ENCODE data around the gene ZKSCAN1. TPM values are rescaled to one million over a fixed set of nuclear protein-coding genes. Genes with fewer than 3 reads are reported as not detected.

The ZKSCAN1 gene
- total RNA-seq, 1 experiment from 2014 or later = 22.5 TPM

- no peak for DNase-seq (ENCODE audit: low spot score)
Measured at GRCh38 chr7:100035876-100036275, 20.5 kb downstream of the ZKSCAN1 start.

- DNase-seq (ENCODE audit: low spot score) = no peak
Measured at GRCh38 chr7:100038326-100038725, 22.9 kb downstream of the ZKSCAN1 start.

GRCh38 chr7:100040575-100040974, 25.2 kb downstream of the ZKSCAN1 start:
- no peak for DNase-seq (ENCODE audit: low spot score)

- DNase-seq (ENCODE audit: low spot score) = peak; percentile 69
Measured at GRCh38 chr7:100044718-100045117, 29.3 kb downstream of the ZKSCAN1 start.

GRCh38 chr7:100048680-100049079, 33.3 kb downstream of the ZKSCAN1 start:
- DNase-seq (ENCODE audit: low spot score) = peak; percentile 19

- DNase-seq (ENCODE audit: low spot score) = peak; percentile 87
Measured at GRCh38 chr7:100049441-100050291, 34.3 kb downstream of the ZKSCAN1 start, which contains the start of gene ZSCAN21. Gene ZSCAN21 (plus strand): TSS chr7:100049774. CDS start chr7:100057007, 7,233 bp downstream.

GRCh38 chr7:100051611-100052010, 36.2 kb downstream of the ZKSCAN1 start:
- DNase-seq (ENCODE audit: low spot score) = no peak

- peak; percentile 93 for DNase-seq (ENCODE audit: low spot score)
Measured at GRCh38 chr7:100053215-100053614, 37.8 kb downstream of the ZKSCAN1 start.

- no peak for DNase-seq (ENCODE audit: low spot score)
Measured at GRCh38 chr7:100057006-100057405, 41.6 kb downstream of the ZKSCAN1 start.

- DNase-seq (ENCODE audit: low spot score) = no peak
Measured at GRCh38 chr7:100059251-100059739, 43.9 kb downstream of the ZKSCAN1 start.

GRCh38 chr7:100061518-100062193, 46.3 kb downstream of the ZKSCAN1 start:
- DNase-seq (ENCODE audit: low spot score) = no peak

- no peak for DNase-seq (ENCODE audit: low spot score)
Measured at GRCh38 chr7:100063376-100063775, 48.0 kb downstream of the ZKSCAN1 start.

GRCh38 chr7:100064162-100064561, 48.8 kb downstream of the ZKSCAN1 start:
- DNase-seq (ENCODE audit: low spot score) = no peak

- DNase-seq (ENCODE audit: low spot score) = no peak
Measured at GRCh38 chr7:100065452-100066186, 50.2 kb downstream of the ZKSCAN1 start.

- no peak for DNase-seq (ENCODE audit: low spot score)
Measured at GRCh38 chr7:100066953-100067352, 51.6 kb downstream of the ZKSCAN1 start.

- no peak for DNase-seq (ENCODE audit: low spot score)
Measured at GRCh38 chr7:100069991-100070390, 54.6 kb downstream of the ZKSCAN1 start.

GRCh38 chr7:100071018-100071723, 55.8 kb downstream of the ZKSCAN1 start:
- DNase-seq (ENCODE audit: low spot score) = no peak

- DNase-seq (ENCODE audit: low spot score) = no peak
Measured at GRCh38 chr7:100072462-100072861, 57.1 kb downstream of the ZKSCAN1 start.

- no peak for DNase-seq (ENCODE audit: low spot score)
Measured at GRCh38 chr7:100074841-100075240, 59.4 kb downstream of the ZKSCAN1 start.

GRCh38 chr7:100075418-100075817, 60.0 kb downstream of the ZKSCAN1 start:
- DNase-seq (ENCODE audit: low spot score) = no peak

GRCh38 chr7:100077205-100077604, 61.8 kb downstream of the ZKSCAN1 start:
- no peak for DNase-seq (ENCODE audit: low spot score)
